ENCODE results near the gene ZNF644. TPM values are rescaled to one million over a fixed set of nuclear protein-coding genes. Genes with fewer than 3 reads are reported as not detected.

ZNF644 gene
- total and polyA plus RNA-seq, 2 donors (not counting 1 experiment from before 2014, with no cell fraction given), result 9.6 to 124 TPM

- no peak overlapping the region for H3K4me3 Mint-ChIP-seq
- DNase-seq (no peak), ATAC-seq (ENCODE audit: low read depth) (no peak)
- Histone ChIP-seq H3K4me1 (ENCODE audit: control insufficient read depth in 2 of 2, insufficient read depth in 2 of 2, low read length in 2 of 2) (no peaks in the 10 kb centered on the region), H3K27ac (ENCODE audit: low read length in 2 of 2) (no peak overlapping the region), H2AFZ (ENCODE audit: insufficient read depth, low read depth, low read length, poor library complexity, severe bottlenecking) (no peak overlapping the region), H4K20me1 (ENCODE audit: control insufficient read depth, insufficient read depth, low read length, poor library complexity, severe bottlenecking) (no peaks in the 10 kb centered on the region), H3K4me3 (ENCODE audit: control extremely low read depth in 1 of 5, extremely low read depth in 1 of 5, insufficient read depth in 1 of 5, low read depth in 2 of 5, low read length in 4 of 5) (no peak overlapping the region), H3K9ac (ENCODE audit: low read length) (no peak overlapping the region), H3K9me3 (ENCODE audit: control extremely low read depth in 1 of 3, control insufficient read depth in 2 of 3, insufficient read depth in 1 of 3, low read length in 2 of 3) (peaks cover 2 to 11% (median 2%) of the 10 kb centered on the region in 3 donors), H3K27me3 (replicated peaks in 1 of 4; ENCODE audit: control extremely low read depth in 1 of 4, control insufficient read depth in 3 of 4, insufficient read depth in 4 of 4, low read length in 3 of 4) (peaks cover 0 to 4% (median 0%) of the 10 kb centered on the region in 4 experiments), H3K36me3 (replicated peaks in 1 of 2; ENCODE audit: control extremely low read depth in 1 of 2, control insufficient read depth in 1 of 2, extremely low read depth in 1 of 2, insufficient read depth in 2 of 2, low read length in 1 of 2) (no peaks in the 10 kb centered on the region), H3K79me2 (ENCODE audit: control insufficient read depth, insufficient read depth, low read length) (no peaks in the 10 kb centered on the region), H3K4me2 (replicated peaks; ENCODE audit: low read depth, low read length, poor library complexity, severe bottlenecking) (no peak overlapping the region)
- intact Hi-C loops (cut with micrococcal nuclease), result no loop called here
- no peaks in the 10 kb centered on the region for H3K9me3 Mint-ChIP-seq (ENCODE audit: insufficient read depth)
- H3K4me1 Mint-ChIP-seq, result no peaks in the 10 kb centered on the region
- CTCF ChIA-PET, result interaction anchor here (1.1 to 1.5 kb wide), 2 partner anchors 11 to 19 kb away, joined by 3 to 4 read pairs; no protein-coding TSS in a partner anchor
- POLR2A ChIA-PET, result no interaction called here
- no peak for TF ChIP-seq CTCF (IDR thresholded peaks at IDR 0.05)
- no peak for TF ChIP-seq EZH2 (IDR thresholded peaks at IDR 0.05; ENCODE audit: borderline replicate concordance, insufficient read depth, low read depth, low read length, poor library complexity, severe bottlenecking)
- H3K27ac Mint-ChIP-seq, result no peak overlapping the region
- WGBS (ENCODE audit: insufficient coverage), result no CpG with 5 or more reads among the region's 4 CpGs
- H3K27me3 Mint-ChIP-seq, result peaks cover 5% of the 10 kb centered on the region
Measured at GRCh38 chr1:91036894-91037829, 15.3 kb upstream of the ZNF644 start.

- Histone ChIP-seq H3K36me3 (replicated peaks in 1 of 2; ENCODE audit: control extremely low read depth in 1 of 2, control insufficient read depth in 1 of 2, extremely low read depth in 1 of 2, insufficient read depth in 2 of 2, low read length in 1 of 2) (no peaks in the 10 kb centered on the region), H3K9ac (ENCODE audit: low read length) (no peak overlapping the region), H3K9me3 (ENCODE audit: control extremely low read depth in 1 of 3, control insufficient read depth in 2 of 3, insufficient read depth in 1 of 3, low read length in 2 of 3) (peaks cover 0 to 1% (median 0%) of the 10 kb centered on the region in 3 donors), H3K79me2 (ENCODE audit: control insufficient read depth, insufficient read depth, low read length) (no peaks in the 10 kb centered on the region), H3K27ac (ENCODE audit: low read length in 2 of 2) (no peak overlapping the region), H3K27me3 (replicated peaks in 1 of 4; ENCODE audit: control extremely low read depth in 1 of 4, control insufficient read depth in 3 of 4, insufficient read depth in 4 of 4, low read length in 3 of 4) (peaks cover 0 to 5% (median 0%) of the 10 kb centered on the region in 4 experiments), H4K20me1 (ENCODE audit: control insufficient read depth, insufficient read depth, low read length, poor library complexity, severe bottlenecking) (no peaks in the 10 kb centered on the region), H3K4me2 (replicated peaks; ENCODE audit: low read depth, low read length, poor library complexity, severe bottlenecking) (no peak overlapping the region), H3K4me1 (ENCODE audit: control insufficient read depth in 2 of 2, insufficient read depth in 2 of 2, low read length in 2 of 2) (no peaks in the 10 kb centered on the region), H2AFZ (ENCODE audit: insufficient read depth, low read depth, low read length, poor library complexity, severe bottlenecking) (no peak overlapping the region), H3K4me3 (ENCODE audit: control extremely low read depth in 1 of 5, extremely low read depth in 1 of 5, insufficient read depth in 1 of 5, low read depth in 2 of 5, low read length in 4 of 5) (no peak overlapping the region)
- H3K27me3 Mint-ChIP-seq, result peaks cover 11% of the 10 kb centered on the region
- ATAC-seq (ENCODE audit: low read depth) (no peak), DNase-seq (no peak)
- ChIA-PET POLR2A (no interaction called here), CTCF (interaction anchor here (0.8 kb wide), 1 partner anchor 134 kb away, joined by 3 read pairs; no protein-coding TSS in a partner anchor)
- no peak for TF ChIP-seq CTCF (IDR thresholded peaks at IDR 0.05)
- H3K27ac Mint-ChIP-seq, result no peak overlapping the region
- no peak overlapping the region for H3K4me3 Mint-ChIP-seq
- no peaks in the 10 kb centered on the region for H3K9me3 Mint-ChIP-seq (ENCODE audit: insufficient read depth)
- H3K4me1 Mint-ChIP-seq, result no peaks in the 10 kb centered on the region
- intact Hi-C loops (cut with micrococcal nuclease), result loop anchor here (1.0 kb wide), 1 partner anchor 19 kb away; no protein-coding TSS in a partner anchor
Measured at GRCh38 chr1:91032349-91032748, 10.5 kb upstream of the ZNF644 start.
